ENCODE measurements around the gene TGFB3.

- TF ChIP-seq CTCF (IDR thresholded peaks at IDR 0.05) (no peak), EP300 (IDR thresholded peaks at IDR 0.05) (no peak)
These were observed 37.9 kb upstream of the TGFB3 start for GRCh38 chr14:76019676-76020075.

All from upper lobe of left lung (tissue), 4 donors.